Hepatocyte (in vitro differentiated cells): ENCODE data around the gene KRT31.

Experiments
- EZH2 ChIP-seq: fragments of 200-600 bp; sonication (generic); IDR thresholded peaks from 2 replicates; pipeline ENCODE4 v1.6.1; 2016; ENCODE audit warnings: antibody characterized with exemption, mild to moderate bottlenecking, borderline replicate concordance
- EZH2phosphoT487 ChIP-seq: fragments of 200-600 bp; sonication (generic); IDR thresholded peaks from one replicate; pipeline ENCODE4 v1.6.1; 2018; ENCODE audit warnings: antibody characterized with exemption, mild to moderate bottlenecking, low read depth, moderate library complexity; ENCODE audit not compliant: unreplicated experiment, severe bottlenecking
- TF ChIP-seq, protein P1 (sequence below): fragments of 200-600 bp; sonication (generic); IDR thresholded peaks from 2 replicates; pipeline ENCODE4 v1.5.1; 2016; ENCODE audit warnings: antibody characterized with exemption, mild to moderate bottlenecking; ENCODE audit not compliant: poor library complexity

DNA sequence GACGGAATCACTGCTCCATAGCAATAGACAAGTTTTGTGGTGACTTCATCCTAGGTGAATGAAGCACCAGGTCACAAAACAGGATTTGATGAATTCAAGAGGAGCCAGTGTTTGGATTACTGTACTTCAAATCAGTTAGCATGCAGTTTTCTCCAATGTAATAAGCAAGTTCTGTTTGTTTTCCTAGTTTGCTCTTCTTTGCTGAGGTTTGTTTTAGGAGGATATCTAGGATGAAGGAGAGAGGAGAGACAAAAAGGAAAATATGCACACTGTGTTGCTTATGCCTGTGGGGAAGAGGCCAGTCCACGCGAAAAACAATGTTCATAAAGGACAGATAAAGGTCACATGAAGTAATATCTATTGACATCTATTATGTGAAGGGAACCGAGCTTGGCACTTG, 18.0 kb upstream of the KRT31 start:
- TF ChIP-seq, protein P1, sequence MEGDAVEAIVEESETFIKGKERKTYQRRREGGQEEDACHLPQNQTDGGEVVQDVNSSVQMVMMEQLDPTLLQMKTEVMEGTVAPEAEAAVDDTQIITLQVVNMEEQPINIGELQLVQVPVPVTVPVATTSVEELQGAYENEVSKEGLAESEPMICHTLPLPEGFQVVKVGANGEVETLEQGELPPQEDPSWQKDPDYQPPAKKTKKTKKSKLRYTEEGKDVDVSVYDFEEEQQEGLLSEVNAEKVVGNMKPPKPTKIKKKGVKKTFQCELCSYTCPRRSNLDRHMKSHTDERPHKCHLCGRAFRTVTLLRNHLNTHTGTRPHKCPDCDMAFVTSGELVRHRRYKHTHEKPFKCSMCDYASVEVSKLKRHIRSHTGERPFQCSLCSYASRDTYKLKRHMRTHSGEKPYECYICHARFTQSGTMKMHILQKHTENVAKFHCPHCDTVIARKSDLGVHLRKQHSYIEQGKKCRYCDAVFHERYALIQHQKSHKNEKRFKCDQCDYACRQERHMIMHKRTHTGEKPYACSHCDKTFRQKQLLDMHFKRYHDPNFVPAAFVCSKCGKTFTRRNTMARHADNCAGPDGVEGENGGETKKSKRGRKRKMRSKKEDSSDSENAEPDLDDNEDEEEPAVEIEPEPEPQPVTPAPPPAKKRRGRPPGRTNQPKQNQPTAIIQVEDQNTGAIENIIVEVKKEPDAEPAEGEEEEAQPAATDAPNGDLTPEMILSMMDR = no peak
- no peak for TF ChIP-seq EZH2
- TF ChIP-seq EZH2phosphoT487 = no peak
